Chondrocyte (in vitro differentiated cells): ENCODE data around the gene CCDC12. TPM values are rescaled to one million over a fixed set of nuclear protein-coding genes. Genes with fewer than 3 reads are reported as not detected.
A peak's percentile ranks its signal among the peaks of the same experiment; 100 is the strongest.

ENCODE experiments used
- DNase-seq: peaks from one replicate; pipeline ENCODE4 v3.0.0; 2021; ENCODE audit warnings: mixed read lengths, low spot score
- H3K27ac Mint-ChIP-seq: one replicate; pipeline ENCODE4 v1.8.0; 2021; ENCODE audit warnings: mild to moderate bottlenecking, moderate library complexity, mixed read lengths; ENCODE audit not compliant: unreplicated experiment
- H3K27me3 Mint-ChIP-seq: 2 replicates; pipeline ENCODE4 v1.8.0; 2021; ENCODE audit warnings: low read depth, mixed read lengths
- H3K36me3 Mint-ChIP-seq: 2 replicates; pipeline ENCODE4 v1.8.0; 2021; ENCODE audit warnings: low read depth, mixed read lengths
- H3K4me1 Mint-ChIP-seq: 2 replicates; pipeline ENCODE4 v1.8.0; 2021; ENCODE audit warnings: low read depth, mild to moderate bottlenecking, mixed read lengths
- H3K4me3 Mint-ChIP-seq: one replicate; pipeline ENCODE4 v1.8.0; 2021; ENCODE audit warnings: mild to moderate bottlenecking, moderate library complexity, mixed read lengths; ENCODE audit not compliant: unreplicated experiment
- H3K9me3 Mint-ChIP-seq: 2 replicates; pipeline ENCODE4 v1.8.0; 2021; ENCODE audit warnings: low read depth, mixed read lengths
- total RNA-seq: library from RNA; stranded (reverse); gene quantifications from 3 replicates; pipeline ENCODE4 v1.2.1, GENCODE V29; 2021
- TF ChIP-seq, protein P1 (sequence below): fragments of 200-600 bp; sonication (generic); IDR thresholded peaks from 2 replicates; pipeline ENCODE4 v1.5.0; 2021; ENCODE audit warnings: antibody characterized with exemption, mild to moderate bottlenecking, moderate library complexity

The CCDC12 gene
- total RNA-seq, 1 donor from 2014 or later = 21.8 TPM

DNA sequence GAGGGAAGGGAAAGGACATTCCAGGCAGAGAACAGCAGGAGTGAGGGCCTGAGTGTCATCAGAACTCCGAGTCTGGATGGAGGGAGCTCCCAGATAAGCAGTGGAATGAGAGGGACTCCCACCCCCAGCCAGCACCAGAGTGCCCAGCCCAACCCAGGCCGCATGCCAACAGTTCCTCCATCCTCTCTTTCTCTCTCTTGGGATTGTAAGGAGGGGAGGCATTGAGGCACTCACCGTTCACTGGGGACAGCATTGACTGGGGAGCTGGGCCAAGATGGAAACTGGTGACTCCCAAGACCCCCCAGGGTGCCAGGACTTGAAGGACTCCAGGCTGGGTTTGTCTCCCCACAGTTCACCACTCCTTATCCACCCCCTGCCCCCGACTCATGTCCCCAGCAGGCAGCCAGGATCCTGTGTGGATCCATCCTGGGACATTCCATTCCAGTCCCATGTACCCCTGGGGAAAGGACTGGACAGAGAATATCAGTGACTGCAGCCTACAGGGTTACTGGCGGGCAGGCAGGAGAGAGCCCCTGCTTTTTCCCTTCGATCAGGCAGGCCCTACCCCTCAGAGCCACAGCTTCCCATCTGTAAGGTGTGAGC, 83.3 kb downstream of the CCDC12 start:
- no peaks in the 10 kb centered on the region for H3K36me3 Mint-ChIP-seq
- TF ChIP-seq, protein P1, sequence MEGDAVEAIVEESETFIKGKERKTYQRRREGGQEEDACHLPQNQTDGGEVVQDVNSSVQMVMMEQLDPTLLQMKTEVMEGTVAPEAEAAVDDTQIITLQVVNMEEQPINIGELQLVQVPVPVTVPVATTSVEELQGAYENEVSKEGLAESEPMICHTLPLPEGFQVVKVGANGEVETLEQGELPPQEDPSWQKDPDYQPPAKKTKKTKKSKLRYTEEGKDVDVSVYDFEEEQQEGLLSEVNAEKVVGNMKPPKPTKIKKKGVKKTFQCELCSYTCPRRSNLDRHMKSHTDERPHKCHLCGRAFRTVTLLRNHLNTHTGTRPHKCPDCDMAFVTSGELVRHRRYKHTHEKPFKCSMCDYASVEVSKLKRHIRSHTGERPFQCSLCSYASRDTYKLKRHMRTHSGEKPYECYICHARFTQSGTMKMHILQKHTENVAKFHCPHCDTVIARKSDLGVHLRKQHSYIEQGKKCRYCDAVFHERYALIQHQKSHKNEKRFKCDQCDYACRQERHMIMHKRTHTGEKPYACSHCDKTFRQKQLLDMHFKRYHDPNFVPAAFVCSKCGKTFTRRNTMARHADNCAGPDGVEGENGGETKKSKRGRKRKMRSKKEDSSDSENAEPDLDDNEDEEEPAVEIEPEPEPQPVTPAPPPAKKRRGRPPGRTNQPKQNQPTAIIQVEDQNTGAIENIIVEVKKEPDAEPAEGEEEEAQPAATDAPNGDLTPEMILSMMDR = no peak
- H3K27me3 Mint-ChIP-seq = peaks cover 2% of the 10 kb centered on the region
- peak; percentile 49 for DNase-seq
- H3K4me3 Mint-ChIP-seq = peak overlapping the region; percentile 72
- H3K4me1 Mint-ChIP-seq = peaks cover 25% of the 10 kb centered on the region
- H3K27ac Mint-ChIP-seq = no peak overlapping the region
- H3K9me3 Mint-ChIP-seq = no peaks in the 10 kb centered on the region

DNA sequence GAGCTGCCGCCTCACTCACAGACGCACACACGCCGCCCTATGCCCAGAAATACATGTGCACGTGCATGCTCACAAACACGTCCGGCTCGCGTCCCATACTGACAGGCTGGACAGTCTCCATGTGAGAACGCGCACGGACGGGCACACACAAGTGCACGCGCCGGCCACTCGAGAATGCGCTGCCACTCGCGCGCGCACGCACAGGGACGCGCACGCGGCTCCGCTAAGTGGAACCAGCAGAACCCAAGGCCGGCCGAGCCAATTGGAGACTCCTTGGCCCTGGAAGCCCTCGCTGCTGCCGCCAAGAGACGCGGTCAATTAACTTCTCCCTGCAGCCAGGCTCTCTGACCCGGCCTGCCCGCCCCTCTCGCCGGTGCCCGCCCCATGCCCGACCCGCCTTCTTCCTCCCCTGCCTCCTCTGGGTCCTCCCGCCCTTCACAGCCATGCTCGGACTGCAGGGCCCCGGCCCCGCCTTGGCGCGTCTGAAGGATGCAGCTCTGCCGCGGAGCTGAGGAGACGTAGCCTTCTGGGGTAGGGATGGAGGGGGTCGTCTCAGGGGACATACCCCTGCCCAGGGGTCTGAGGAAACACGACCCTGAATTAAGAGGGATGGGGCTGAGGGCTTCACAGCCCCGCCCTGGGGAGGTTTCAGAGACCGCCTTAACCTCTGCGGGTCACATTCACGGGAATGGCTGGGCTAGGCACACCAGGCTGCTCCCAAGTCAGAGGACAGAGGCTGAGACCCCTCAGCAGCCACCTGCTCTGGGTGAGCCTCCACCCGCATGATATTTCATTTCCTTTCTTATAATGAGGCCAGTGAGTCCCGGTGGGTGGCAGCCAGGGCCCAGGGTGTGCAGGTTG, 84.0 kb downstream of the CCDC12 start:
- Mint-ChIP-seq H3K27me3 (peaks cover 2% of the 10 kb centered on the region), H3K27ac (no peak overlapping the region), H3K4me3 (peak overlapping the region; percentile 72), H3K36me3 (no peaks in the 10 kb centered on the region), H3K4me1 (peaks cover 25% of the 10 kb centered on the region), H3K9me3 (no peaks in the 10 kb centered on the region)
- TF ChIP-seq, protein P1 = peak; percentile 4
- peak; percentile 42 for DNase-seq

DNA sequence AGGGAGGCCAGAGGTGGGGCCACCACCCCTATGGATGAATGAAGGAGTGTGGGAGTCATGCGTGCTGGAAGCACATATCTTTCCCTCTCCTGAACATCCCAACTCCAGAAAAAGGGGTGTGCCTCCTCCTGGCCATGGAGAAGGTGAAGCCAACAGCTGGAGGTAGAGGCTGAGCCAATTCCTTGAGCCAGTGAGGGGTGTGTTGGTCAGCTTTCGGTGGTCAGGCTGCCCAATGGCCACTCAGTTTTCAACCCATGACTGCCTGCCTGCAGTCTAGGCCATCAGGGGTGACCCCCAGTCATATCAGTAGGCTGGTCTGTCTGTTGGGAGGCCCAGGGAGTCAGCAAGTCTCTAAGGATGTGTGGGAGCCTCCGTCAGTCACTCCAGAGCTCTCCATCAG, 85.4 kb downstream of the CCDC12 start:
- no peaks in the 10 kb centered on the region for H3K9me3 Mint-ChIP-seq
- H3K4me1 Mint-ChIP-seq = peaks cover 25% of the 10 kb centered on the region
- peaks cover 2% of the 10 kb centered on the region for H3K27me3 Mint-ChIP-seq
- TF ChIP-seq, protein P1 = no peak
- DNase-seq = no peak
- no peaks in the 10 kb centered on the region for H3K36me3 Mint-ChIP-seq
- H3K4me3 Mint-ChIP-seq = no peak overlapping the region
- no peak overlapping the region for H3K27ac Mint-ChIP-seq

DNA sequence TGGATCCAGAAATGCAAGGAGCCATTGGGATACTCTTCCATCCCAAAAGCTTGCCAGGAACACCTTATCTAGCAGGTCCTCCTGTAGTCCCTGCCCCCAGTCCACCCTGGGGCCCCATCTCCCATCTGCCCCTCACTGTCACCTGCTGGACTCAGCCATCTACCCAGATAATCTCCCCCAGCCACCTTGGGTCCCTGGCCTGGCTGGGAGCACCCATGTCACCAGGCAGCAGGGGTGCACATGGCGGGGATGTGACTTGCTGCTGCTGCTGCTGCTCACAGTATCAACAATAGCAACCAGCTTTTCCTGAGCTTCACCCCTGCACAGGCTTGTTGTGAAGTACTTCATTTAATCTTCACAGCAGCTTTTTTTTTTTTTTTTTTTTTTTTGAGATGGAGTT, 86.4 kb downstream of the CCDC12 start:
- H3K27me3 Mint-ChIP-seq = peaks cover 2% of the 10 kb centered on the region
- no peak overlapping the region for H3K27ac Mint-ChIP-seq
- no peaks in the 10 kb centered on the region for H3K36me3 Mint-ChIP-seq
- no peak overlapping the region for H3K4me3 Mint-ChIP-seq
- no peak for DNase-seq
- peaks cover 25% of the 10 kb centered on the region for H3K4me1 Mint-ChIP-seq
- TF ChIP-seq, protein P1 = no peak
- H3K9me3 Mint-ChIP-seq = no peaks in the 10 kb centered on the region

DNA sequence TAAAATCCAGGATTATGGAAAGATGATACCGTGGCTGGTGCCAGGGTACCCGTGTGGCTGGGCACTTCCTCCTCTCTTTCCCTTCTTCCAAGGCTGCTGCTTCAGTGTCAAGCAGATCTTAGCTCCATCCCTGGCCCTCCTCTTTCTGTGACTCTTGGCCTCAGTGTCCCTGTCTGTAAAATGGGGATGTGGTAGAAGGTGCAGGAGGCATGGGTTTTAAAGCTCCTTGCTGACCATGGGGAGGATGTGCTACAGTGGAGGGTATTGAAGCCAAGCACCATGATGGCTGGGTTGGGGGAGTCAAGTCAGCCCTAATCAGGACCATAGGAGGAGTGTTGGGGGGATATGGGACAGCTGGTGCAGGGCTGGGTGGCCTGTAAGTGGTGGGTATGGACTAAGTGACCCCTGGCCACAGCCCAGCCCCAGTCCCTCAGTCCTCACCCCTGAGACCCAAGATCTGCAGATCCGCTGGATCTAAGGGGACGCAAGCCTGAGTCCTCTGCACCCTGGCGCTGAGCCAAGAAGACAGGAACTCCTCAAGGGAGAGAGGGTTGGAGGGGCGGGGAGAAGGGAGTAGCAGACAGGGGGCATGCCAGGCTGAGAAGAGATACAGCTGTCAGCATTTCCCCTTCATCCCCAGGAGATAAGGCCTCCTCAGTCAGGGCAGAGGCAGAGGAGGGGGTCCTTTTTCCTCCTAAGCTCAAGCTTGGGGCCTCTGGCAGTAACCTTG, 87.0 kb downstream of the CCDC12 start:
- no peaks in the 10 kb centered on the region for H3K9me3 Mint-ChIP-seq
- H3K27me3 Mint-ChIP-seq = peaks cover 2% of the 10 kb centered on the region
- H3K27ac Mint-ChIP-seq = no peak overlapping the region

More for the DNA sequence above, 87.0 kb downstream of the CCDC12 start:
- Mint-ChIP-seq H3K36me3 (no peaks in the 10 kb centered on the region), H3K4me1 (peaks cover 25% of the 10 kb centered on the region), H3K4me3 (no peak overlapping the region)
- no peak for DNase-seq
- TF ChIP-seq, protein P1 = no peak
